ENCODE data around the gene C10orf62. TPM values are rescaled to one million over a fixed set of nuclear protein-coding genes. Genes with fewer than 3 reads are reported as not detected.
"Not testable (repeated sequence)": the region's sequence is repeated elsewhere in the genome, so short reads cannot be mapped to it uniquely, and the experiment has no call there.

Gene C10orf62
- total RNA-seq, 1 donor from 2014 or later = 0.12 TPM

DNA sequence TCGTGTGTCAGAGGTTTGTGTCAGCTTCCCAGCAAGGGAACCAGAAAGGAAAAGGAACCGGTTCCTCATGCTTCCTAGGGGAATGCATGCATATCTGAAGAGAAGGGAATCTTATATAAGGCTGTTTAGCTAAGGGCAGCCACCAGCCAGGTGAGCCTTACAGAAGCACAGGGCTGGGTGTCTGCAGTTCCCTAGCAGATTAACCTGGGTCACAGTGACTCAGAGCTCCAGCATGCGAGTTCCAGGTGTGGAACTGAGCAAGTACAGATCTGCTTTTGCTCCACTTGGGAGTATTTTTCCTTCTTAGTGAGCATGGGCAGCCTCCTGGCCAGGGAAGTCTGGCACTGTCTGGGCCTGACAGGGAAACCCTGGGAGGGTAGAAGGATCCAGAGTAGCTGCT lies 17.9 kb upstream of the C10orf62 start:
- no peak overlapping the region for H3K4me3 ChIP-seq (ENCODE audit: low read depth, low read length)

DNA sequence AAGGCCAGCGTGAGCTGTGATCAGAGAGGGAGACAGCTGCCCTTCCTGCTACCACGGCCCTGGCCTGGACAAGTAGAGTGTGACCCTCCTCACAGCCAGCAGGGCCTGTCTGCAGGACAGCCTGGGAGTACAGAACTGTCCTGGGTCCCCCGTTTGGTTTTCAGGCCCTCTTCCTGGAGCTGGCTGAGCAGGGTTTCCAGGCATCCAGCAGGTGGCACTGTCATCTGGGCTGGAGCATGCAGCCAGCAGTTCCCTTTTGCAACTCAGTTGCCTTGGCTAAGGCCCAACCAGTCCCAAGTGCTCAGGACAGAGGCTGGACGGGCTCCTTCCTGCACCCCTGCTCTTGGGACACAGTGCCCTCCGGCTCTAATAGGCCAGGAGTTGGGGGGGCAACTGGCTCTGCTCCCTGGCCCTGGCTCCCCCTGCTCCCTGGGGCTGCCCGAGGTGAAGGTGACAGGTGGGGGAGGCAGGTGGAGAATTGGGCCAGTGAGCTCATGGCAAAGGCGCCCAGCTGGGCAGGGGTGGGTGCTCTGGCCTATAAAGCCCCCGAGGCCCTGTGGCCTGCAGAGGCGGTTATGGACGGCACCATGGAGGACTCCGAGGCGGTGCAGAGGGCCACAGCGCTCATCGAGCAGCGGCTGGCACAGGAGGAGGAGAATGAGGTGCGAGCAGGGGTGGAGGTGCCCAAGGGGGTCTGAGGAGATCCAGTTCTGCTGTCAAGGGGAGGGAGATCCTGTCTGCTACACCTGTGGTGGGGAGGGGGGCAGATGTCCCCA lies 17.1 kb upstream of the C10orf62 start, which contains the start of gene ANKRD2:
Gene ANKRD2, plus strand, starts transcription at position 566 of the 776 bp plus-strand sequence. Its CDS starts 10 bp downstream, at position 576.
- no peak for DNase-seq (ENCODE audit: low read depth)
- no peak within 1 kb of the TSS for H3K4me3 ChIP-seq (ENCODE audit: low read depth, low read length)
- TF ChIP-seq, protein P1, sequence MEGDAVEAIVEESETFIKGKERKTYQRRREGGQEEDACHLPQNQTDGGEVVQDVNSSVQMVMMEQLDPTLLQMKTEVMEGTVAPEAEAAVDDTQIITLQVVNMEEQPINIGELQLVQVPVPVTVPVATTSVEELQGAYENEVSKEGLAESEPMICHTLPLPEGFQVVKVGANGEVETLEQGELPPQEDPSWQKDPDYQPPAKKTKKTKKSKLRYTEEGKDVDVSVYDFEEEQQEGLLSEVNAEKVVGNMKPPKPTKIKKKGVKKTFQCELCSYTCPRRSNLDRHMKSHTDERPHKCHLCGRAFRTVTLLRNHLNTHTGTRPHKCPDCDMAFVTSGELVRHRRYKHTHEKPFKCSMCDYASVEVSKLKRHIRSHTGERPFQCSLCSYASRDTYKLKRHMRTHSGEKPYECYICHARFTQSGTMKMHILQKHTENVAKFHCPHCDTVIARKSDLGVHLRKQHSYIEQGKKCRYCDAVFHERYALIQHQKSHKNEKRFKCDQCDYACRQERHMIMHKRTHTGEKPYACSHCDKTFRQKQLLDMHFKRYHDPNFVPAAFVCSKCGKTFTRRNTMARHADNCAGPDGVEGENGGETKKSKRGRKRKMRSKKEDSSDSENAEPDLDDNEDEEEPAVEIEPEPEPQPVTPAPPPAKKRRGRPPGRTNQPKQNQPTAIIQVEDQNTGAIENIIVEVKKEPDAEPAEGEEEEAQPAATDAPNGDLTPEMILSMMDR (conservative IDR thresholded peaks at IDR 0.05; ENCODE audit: low read depth, low read length) = peak; percentile 96

More for the DNA sequence above, 17.9 kb upstream of the C10orf62 start:
- TF ChIP-seq, protein P1 (conservative IDR thresholded peaks at IDR 0.05; ENCODE audit: low read depth, low read length) = no peak
- no peak for DNase-seq (ENCODE audit: low read depth)

DNA sequence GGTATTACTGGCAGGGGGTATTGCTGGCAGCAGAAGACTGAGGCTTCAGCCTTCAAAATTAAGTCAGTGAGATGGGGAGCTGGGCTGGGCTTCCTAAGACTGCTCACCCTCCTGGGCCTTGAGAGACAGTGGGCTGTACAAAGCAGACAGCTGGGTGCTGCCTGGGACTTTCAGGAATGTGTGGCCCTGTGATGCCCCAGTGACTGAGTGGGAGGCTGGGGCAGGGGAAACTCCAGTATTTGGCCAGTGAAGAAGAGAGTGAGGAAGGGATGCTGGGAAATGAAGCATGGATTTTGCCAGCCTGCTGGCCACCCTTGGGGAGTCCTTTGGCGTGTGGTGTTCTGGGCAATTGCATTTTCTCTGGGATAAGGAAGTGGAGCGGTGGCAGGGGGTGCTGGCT lies 16.5 kb upstream of the C10orf62 start:
- TF ChIP-seq, protein P1 (conservative IDR thresholded peaks at IDR 0.05; ENCODE audit: low read depth, low read length) = no peak
- H3K4me3 ChIP-seq (ENCODE audit: low read depth, low read length) = no peak overlapping the region
- DNase-seq (ENCODE audit: low read depth) = no peak

DNA sequence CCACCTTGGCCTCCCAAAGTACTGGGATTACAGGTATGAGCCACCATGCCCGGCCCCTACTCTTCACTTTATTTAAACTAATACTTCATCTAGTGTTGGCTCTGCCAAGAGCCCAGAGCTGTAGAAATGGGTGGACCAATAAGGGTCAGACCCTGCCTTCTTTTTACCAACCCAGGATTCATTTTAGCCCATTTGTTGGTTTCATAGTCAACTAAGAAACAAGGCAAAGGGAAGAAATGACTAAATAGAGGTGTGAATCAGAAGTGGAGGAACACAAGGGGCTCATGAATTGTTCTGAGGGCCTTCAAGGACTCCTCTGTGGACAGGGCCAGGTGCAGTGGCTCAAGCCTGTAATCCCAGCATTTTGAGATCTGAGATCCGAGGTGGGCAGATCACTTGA lies 15.8 kb upstream of the C10orf62 start:
- TF ChIP-seq, protein P1 (conservative IDR thresholded peaks at IDR 0.05; ENCODE audit: low read depth, low read length) = no peak
- no peak overlapping the region for H3K4me3 ChIP-seq (ENCODE audit: low read depth, low read length)
- DNase-seq (ENCODE audit: low read depth) = no peak

DNA sequence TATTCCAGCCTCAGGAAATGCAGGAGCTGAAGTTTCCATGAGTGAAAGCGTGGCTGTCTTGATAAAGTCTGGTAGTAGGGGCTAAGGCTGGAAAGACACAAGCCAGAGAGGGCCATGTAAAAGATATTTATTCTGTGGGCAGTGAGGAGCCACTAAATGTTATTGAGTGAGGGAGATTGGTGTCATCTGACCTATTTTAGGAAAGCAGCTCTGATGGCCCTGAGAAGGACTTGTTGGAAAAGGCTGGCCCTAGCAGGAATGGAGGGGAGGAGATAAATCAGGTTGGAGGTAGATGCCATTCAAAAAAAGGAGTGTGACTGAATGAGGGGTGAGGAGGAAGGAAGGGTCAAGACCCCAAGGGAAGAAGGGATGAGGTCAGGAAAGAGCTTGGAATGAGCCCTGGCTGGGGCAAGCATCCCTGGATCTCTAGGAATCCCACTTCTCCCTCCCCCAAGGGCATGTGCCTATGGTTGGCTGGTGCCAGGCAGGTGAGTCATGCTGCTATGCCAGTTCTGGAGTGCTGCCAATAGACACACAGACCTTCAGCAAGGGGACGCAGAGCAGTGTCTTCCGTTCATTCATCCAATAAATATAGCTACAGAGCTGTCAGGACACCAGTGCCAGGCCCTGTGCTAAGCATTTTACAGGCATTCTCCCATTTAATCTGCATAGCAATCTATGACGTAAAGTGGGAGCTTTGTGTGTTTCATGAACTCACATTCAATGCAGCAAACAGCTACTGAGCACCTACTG lies 15.0 kb upstream of the C10orf62 start:
- H3K4me3 ChIP-seq (ENCODE audit: low read depth, low read length) = no peak overlapping the region
- TF ChIP-seq, protein P1 (conservative IDR thresholded peaks at IDR 0.05; ENCODE audit: low read depth, low read length) = no peak
- peak; percentile 96 for DNase-seq (ENCODE audit: low read depth)

DNA sequence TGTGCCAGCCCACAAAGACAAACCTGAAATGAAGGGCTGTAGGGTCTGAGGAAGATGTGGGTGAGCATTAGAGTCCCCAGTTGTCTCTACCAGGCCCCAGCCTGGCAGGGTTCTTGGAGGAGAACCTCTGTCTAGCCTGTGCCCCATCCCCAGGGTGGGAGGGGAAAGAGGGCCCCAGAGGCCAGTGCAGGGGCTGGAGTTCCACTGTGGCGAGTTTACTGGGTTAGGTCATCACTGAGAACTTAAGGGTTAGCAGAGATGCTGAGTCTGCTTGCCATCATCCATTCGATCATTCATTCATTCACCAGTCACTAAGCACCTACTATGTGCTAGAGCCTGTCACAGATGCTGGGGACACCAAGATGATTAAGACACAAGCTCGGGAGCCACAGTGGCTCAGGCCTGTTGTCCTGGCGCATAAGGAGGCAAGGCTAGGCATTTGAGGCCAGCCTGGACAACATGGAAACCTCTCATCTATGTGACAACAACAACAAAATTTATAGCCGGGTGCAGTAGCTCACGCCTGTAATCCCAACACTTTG lies 14.3 kb upstream of the C10orf62 start:
- TF ChIP-seq, protein P1 (conservative IDR thresholded peaks at IDR 0.05; ENCODE audit: low read depth, low read length) = no peak
- H3K4me3 ChIP-seq (ENCODE audit: low read depth, low read length) = no peak overlapping the region
- DNase-seq (ENCODE audit: low read depth) = no peak

DNA sequence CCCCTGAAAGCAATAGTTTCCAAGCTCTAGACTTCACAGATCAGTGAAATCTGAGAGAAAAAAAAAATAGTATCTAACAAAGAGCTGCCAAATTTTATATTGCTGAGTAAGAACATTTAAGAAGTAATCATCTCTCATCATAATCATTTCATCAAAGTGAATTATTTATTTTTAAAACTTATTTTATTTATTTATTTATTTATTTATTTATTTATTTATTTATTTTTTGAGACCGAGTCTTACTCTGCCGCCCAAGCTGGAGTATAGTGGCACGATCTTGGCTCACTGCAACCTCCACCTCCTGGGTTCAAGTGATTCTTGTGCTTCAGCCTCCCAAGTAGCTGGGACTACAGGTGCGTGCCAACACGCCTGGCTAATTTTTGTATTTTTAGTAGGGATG lies 13.0 kb upstream of the C10orf62 start:
- not testable (repeated sequence) for DNase-seq (ENCODE audit: low read depth); H3K4me3 ChIP-seq (ENCODE audit: low read depth, low read length)

Measured in epithelial cell of proximal tubule (primary cell).